ENCODE results near the gene GRAP2.

- TF ChIP-seq, protein P1, sequence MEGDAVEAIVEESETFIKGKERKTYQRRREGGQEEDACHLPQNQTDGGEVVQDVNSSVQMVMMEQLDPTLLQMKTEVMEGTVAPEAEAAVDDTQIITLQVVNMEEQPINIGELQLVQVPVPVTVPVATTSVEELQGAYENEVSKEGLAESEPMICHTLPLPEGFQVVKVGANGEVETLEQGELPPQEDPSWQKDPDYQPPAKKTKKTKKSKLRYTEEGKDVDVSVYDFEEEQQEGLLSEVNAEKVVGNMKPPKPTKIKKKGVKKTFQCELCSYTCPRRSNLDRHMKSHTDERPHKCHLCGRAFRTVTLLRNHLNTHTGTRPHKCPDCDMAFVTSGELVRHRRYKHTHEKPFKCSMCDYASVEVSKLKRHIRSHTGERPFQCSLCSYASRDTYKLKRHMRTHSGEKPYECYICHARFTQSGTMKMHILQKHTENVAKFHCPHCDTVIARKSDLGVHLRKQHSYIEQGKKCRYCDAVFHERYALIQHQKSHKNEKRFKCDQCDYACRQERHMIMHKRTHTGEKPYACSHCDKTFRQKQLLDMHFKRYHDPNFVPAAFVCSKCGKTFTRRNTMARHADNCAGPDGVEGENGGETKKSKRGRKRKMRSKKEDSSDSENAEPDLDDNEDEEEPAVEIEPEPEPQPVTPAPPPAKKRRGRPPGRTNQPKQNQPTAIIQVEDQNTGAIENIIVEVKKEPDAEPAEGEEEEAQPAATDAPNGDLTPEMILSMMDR (IDR thresholded peaks at IDR 0.05): no peak
- TF ChIP-seq, protein P2, sequence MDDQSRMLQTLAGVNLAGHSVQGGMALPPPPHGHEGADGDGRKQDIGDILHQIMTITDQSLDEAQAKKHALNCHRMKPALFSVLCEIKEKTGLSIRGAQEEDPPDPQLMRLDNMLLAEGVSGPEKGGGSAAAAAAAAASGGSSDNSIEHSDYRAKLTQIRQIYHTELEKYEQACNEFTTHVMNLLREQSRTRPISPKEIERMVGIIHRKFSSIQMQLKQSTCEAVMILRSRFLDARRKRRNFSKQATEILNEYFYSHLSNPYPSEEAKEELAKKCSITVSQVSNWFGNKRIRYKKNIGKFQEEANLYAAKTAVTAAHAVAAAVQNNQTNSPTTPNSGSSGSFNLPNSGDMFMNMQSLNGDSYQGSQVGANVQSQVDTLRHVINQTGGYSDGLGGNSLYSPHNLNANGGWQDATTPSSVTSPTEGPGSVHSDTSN (IDR thresholded peaks at IDR 0.05): no peak
- no peak for TF ChIP-seq SMC3 (IDR thresholded peaks at IDR 0.05; ENCODE audit: low read depth, low read length)
- no peak for TF ChIP-seq SIN3A (IDR thresholded peaks at IDR 0.05; ENCODE audit: borderline replicate concordance, low read depth, low read length)
- no peak for TF ChIP-seq EP300 (IDR thresholded peaks at IDR 0.05; ENCODE audit: borderline replicate concordance in 1 of 2, low read depth in 1 of 2, low read length in 1 of 2)
These were observed 772 bp downstream of the GRAP2 start for GRCh38 chr22:39901565-39902146.
